GM18867 (cell line): ENCODE measurements around the gene RASGEF1C.

Source experiments
- ATAC-seq: cut with Tn5 transposase; IDR thresholded peaks from one replicate; pipeline ENCODE4 v1.9.1; 2021; ENCODE audit warnings: mild to moderate bottlenecking, moderate library complexity; ENCODE audit not compliant: unreplicated experiment

RASGEF1C gene

DNA sequence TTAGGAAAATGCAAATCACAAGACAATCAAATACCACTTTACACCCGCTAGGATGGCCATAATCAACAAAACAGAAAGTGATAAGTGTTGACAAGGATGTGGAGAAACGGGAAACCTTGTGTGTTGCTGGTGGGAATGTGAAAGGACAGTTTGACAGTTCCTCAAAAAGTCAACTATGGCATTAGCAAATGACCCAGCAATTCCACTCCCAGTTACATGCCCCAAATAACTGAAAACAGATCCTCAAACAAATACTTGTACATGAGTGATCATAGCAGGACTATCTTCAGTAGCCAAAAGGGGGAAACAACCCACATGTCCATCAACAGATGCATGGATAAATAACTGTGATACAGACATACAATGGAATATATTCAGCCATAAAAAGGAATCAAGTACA, 21.2 kb downstream of the RASGEF1C start:
- ATAC-seq, result no peak

DNA sequence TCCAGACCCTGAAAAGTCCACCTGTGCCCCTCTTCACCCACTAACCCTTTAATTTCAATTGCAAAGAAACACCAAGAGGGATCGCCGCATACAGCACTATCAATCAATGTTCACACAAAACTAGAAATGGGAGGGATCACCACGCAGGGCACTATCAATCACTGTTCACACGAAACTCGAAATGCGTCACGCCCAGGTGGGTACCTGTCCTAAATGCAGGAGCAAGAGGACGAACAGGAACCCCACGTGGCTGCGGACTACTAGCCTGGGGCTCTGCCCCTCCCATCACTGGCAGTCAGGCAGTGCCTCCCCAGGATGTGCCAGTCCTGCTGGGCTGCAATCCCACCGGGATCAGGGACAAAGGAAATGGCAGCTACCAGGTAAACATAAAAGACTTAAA, 28.2 kb downstream of the RASGEF1C start:
- no peak for ATAC-seq

DNA sequence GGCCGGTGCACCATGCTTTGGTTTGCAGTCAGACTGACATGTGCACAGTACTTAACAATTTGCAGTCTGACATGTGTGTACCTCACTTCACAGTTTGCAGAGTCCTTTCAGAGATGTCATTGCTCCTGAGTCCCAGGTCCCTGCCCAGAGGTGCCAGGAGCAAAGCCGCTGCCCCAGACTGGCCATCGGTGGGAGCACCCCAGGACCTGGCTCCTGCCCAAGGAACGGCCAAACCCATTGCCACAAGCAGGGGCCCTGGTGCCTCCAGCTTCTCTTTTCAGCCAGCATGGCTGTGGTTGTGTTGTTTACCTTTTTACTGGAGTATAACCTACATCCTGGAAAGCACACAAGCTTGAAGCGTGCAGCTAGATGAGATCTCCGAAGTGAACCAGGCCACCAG, 28.6 kb downstream of the RASGEF1C start:
- no peak for ATAC-seq

DNA sequence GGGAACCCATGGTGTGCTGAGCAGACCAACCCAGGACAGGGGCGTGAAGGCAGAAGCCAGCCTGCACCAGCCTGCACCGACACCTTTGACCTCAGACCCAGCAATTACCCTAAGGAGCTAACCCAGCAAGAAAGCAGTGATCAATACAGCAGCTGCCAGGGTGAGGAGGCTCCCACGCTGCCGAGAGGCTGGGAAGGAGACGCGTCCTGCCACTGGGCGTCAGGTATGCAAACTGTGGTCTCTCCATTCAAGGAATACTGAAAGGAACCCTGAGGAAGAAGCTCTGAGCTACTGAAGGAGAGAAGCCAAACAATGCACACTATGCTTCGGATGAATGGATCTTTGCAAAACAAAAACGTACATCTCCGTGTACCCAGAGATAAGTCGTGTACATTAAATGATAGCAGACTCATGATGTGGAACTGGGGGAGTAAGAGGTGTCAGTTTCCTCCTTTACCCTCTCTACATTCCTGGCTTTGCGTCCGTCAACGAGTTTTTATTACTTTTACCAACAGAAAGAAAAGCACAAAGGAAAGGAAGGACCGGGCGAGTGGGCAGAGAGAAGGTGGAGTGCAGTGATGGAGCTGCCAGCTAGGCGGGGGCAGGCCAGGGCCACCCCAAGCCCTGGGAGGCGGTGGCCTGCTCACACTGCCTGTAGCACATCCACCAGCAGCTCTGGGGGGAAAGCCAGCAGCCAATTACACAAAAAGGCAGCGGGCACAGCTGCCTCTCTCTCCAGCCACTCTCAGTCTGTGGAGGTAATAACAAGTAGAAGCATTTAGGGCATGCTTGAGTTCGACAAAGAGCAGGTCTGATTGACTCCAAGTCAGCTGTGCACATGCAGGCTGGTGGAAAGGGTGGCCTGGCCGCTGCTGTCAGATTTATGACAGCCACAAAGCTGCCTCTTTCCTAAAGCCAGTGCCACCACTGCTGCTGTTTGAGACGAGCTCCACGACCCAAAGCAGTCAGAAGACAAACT, 29.3 kb downstream of the RASGEF1C start:
- ATAC-seq, result no peak

DNA sequence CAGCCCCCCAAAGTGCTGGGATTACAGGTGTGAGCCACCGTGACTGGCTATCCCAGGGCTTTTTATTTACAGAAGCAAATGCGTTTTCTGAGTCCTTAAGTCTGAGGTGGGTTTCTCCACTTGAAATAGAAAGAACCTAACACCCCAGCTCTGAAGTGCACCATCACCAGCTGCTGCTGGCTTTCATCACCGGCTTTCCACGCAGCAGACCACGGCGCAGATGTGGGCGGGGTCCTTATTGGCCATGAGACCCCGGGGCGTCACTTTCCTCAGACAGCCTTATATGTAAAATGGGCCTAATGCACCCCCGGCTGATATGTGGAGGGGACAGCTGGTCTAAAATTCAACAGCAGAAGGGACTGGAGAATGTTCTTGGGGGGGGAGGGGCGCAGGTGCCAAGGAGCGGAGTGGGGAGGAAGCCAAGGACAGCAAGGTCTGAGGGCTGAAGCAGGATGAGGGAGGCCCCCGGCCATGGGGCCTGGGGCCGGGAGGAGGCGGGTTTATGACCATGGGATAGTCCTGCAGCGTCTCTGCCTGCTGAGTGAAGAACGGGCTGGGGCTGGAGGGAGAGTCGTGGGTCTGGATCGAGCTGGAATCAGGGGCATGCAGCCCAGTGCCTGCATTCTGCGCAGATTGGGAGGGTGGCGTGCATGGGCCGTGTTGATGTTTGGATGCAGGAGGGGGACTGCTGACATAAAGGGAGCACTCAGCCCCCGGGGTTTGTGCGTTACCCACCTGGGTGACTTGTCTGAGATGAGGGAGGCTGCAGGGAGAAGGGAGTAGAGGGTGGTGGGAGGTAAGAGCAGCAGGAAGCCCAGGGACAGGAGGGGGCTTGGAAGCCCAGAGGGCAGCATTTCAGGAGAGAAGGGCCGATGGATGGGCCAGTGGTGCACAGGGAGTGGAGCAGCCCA, 30.2 kb downstream of the RASGEF1C start:
- no peak for ATAC-seq

DNA sequence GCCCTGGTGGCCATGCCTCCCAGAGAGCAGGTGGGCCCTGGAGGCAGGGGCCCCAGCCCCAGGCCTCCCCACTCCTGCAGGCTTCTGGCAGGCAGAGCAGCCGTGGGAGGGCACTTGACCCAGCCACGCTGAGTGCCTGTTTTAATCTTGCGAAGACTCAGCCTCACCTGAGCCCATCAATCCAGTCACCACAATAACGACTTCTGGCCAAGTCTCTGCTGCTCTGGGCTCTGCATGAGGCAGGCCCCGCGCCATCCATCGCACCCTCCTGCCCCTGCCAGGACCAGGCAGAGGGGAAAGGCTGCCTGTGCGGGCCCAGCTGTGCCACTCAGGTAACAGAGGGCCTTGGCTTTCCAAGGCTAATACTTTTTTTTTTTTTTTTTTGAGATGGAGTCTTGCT, 32.8 kb downstream of the RASGEF1C start:
- ATAC-seq, result no peak

DNA sequence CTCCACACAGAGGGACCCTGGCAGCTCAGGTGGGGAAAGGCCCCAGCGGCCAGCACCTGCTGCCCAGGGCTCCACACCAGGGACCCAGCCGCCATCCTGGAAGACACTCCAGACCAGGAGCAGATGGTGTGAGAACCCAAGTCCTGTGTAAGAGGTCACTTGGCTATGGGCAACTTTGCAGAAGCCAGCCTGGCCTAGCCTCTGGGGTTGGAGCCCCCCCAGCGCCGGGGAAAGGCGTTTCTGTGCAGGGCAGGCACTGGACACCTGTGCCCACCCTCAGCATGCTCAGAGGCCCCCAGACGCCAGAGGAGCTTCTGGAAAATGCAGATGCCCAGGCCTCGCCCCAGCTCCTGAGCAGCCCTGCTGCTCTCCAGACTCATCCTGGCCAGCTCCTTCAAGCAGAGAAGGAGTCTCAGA, 34.0 kb downstream of the RASGEF1C start:
- ATAC-seq, result no peak

DNA sequence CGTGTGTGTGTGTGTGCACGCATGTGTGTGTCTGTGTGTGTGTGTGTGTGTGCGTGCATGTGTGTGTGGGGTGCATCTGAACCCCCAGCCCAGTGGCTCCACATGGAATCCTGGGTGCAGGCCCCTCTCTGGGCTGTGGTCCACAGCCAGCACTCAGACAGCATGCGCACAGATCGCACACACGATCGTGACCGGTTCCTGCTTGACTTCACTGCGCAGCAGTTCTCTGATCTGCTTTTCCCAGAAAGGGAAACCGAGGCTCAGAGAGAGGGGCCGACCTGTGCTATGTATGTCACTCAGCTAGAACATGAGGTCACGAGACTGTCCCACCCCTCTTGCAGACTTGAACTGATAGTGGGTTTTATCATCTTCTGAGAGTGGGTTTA, 34.4 kb downstream of the RASGEF1C start:
- no peak for ATAC-seq

DNA sequence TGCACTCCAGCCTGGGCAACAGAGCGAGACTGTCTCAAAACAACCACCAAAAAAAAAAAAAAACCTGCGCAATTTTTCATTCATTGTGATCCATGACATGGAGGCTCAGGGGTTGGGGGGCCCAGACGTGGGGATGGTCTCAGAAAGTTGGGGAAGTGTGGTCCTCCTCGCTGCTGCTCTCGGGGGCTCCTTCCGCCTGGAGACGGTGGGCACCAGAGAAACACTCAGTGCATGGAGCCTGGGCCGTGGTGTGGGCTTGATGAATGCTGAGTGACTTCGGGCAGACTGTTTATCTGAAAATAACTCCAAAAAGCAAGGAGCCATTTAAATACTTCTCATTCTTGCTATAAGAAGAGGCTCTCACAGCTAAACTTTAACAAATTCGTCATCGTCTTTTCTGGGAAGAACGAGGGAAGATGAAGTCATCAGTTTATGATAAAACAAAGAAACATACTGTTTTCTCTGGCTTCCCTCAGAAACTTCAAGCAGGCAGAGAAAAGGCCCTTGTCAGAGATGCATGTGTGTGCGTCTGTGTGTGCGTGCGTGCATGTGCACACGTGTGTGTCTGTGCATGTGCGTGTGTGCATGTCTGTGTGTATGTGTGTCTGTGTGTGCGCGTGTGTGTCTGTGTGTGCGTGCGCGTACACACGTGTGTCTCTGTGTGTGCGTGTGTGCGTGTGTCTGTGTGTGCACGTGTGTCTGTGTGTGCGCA, 35.0 kb downstream of the RASGEF1C start:
- ATAC-seq, result no peak

DNA sequence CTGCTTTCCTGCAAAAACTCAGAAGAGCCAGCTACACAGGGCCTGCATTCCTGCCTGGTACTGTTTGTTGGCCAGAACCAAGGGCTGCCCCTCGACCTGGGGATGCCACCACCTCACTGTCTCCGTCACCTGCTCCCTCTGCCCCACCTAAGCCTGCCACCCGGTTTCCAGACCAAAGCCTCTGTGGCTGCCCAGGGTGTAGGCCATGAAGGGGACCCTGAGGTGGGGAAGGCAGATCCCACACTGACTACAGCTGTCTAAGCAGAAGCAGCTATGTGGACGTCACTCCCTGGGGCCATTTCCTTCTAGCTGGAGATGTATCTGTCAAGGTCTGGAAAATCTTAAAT, 35.8 kb downstream of the RASGEF1C start:
- no peak for ATAC-seq

DNA sequence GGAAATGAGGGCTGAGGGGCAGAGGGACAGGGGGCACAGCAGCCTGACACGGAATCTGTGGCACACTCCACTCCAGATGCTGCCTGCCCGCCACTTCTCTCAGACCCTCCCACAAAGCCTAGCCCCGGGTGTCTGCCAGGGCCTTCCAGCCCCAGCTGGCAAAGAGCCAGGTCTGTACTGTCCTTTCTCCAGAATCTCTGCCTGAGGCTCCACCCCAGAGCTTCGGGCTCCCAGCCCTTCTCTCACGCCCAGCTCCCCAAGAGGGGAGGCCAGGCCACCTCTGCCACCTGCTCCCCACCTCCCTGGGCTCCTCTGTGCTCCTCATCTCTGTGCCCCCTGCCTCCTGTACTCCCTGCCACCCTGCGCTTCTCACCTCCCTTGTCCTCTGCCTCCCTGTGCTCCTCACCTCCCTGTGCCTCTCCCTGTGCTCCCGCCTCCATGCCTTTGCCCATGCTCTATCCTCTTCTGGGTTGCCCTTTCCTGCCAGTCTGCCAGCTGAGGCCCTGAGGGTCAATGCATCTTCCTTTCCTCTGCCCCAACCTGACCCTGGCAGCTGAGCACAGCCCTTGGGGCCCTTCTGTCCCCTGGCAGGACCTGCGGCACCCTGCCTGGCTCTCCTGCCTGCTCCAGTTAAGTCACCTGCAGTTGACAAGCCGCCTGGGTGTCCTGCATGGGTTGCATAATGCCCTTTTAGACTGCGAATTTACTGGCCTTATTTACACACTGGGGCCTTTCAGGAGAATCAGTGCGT, 36.4 kb downstream of the RASGEF1C start:
- no peak for ATAC-seq

DNA sequence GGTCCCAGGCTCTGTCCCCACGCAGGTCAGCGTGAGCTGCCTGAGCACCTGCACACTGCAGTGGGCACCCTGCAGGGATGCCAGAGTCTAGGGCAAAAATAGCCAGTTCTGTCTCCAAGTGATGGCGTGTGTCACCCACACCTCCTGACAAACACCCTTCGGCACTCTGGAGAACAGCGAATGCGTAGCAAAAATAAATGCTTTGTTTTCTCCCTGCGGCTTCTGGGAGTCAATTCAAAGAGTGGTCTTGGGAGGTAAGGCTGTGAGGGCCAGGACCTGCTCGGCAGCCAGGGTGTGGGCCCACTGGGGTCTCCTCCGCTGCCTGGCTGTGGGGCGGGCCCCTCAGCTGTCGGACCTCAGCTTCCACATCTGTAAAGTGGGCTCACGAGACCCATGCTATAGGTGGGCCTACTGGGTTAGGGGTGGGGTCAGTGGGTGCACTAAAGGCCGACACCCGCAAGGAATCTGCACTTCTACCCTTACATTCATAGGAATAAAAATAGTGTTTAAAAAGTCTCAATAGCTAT, 37.4 kb downstream of the RASGEF1C start:
- no peak for ATAC-seq

DNA sequence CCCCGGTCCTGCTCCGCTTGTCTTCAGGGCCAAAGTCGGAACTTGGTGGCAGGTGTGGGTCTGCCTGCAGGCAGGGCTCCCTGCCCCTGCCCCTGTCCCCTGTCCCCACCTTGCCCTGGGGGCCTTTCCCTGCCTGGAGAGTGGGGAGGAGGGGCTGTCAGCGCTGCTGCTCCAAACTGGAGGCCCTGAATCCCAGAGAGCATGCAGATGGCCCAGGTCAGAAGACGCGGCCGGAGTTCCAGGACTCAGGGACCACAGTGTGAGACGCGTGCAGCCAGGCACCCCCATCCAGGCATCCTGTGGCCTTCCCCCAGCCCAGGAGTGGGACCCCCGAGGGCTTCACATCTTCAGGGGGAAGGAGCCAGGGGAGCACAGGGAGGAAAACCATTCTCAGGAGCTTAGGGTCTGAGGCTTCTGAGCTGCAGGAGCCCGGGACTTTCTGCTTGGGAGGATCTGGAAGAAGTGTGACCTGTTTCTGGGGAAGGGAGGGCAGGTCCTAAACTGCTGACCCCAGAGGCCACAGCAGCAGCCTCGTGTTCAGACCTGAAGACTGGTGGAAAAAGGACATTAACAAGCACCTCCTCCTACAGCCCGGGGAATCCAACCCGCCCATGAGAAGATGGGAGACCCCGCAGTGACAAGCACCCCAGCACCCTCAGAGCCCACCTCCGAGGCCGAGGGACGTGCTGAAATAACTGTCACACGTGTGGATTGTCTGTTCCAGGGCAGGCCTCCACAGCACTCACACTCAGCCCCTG, 38.0 kb downstream of the RASGEF1C start:
- ATAC-seq, result no peak

DNA sequence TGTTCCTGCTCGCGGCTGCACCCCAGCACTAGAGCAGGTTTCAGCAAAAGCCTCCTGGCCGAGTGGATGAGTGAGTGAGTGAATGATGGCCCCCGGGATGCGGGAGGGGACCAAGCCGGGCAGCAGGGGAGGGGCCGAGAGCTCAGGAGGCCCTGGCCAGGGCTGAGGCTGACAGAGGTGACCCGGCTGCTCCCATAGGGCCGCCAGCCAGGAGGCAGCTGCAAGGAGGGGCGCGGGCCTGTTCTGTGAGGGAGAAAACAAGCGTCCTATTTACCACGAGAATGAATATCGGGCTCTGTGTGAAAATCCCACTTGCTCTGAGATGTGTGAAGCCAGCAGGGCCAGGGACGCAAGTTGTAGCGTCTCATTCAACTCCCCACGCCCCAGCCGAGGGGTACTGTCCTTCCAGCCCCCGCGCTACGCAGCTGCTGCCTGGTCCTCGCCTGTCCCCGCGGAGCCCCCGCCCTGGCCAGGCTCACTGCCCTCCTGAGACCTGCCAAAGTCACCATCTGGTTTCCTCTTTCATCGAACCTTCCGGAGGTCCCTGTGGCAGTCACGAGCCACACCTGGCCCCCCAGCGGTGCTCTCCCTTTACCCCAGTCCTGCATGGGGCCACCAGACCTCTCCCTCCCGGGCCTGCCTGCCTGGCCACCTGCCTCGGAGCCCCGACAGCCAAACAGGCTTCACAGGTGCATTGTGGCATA, 38.8 kb downstream of the RASGEF1C start:
- ATAC-seq, result no peak

DNA sequence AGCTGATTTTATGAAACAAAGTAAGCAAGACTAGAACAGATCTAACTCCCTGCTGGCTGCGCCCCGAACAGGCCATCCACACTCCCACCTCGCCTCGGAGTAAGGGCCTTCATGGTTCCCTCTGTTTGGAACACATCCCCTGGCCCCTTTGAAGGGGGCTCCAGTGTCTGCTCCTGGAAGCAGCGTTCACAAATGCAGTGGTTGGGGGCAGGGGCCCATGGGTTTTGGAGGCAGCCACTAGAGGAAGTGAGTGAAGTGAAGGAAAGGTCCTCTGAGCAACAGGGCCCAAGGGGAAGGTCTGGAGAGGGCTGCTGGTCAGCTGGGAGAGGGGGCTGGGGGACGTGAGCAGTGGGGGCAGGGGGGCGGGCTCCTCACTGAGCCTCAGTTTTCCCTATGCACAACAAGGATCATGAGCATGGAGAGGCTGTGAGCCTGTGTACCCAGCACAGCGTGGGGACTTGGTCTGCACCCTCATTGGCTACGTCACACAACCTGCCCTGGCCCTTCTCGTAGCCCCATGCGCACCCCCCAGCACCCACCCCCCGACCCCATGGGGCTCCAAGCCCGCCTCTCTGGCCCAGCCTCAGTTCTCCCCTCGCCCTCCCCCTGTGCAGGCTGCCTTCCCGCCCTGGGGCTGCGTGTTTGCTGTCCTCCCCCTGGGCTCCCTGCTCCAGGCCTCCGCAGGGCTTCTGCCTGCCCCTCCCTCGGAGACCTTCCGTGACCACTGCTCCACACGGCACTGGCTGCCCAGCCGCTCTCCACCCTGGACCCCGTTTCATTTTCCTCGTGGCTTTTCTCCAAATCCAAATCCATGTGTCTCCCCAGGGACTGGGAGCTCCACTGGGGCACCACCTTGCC, 39.5 kb downstream of the RASGEF1C start:
- no peak for ATAC-seq

DNA sequence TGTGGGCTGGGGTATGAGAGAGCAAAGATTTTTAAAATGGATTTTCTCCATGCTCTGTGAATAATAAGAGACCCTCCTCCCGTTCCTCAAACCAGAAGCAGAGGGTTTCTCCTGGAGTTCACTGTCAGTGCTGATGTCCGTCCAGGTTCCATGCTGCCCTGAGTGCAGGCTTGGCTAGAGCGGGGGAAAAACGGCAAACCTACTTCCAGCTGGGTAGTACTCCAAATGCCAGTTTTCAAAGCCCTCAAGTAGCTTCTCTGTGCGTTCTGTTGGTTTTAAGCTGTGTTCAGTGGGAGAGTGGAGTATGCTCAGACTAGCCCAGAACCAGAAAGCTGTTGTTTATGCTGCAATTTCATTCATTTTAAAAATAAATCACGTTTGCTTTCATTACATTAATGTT, 40.3 kb downstream of the RASGEF1C start:
- no peak for ATAC-seq

DNA sequence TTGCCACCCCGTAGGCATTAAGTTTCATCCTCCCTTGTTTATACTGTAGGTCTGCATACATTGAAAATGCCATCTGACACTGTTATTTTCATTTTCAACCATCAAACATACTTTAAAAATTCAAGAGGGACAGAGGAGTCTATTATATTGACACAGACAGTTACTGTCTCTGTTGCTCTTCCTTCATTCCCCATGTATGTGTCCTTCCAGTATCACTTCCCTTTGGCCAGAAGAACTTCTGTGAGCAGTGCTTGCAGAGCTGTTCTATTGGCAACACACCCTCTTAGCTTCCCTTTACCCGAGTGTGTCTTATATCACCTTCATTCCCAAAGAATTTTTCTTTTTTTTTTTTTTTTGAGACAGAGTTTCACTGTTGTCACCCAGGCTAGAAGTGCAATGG, 42.8 kb downstream of the RASGEF1C start:
- ATAC-seq, result no peak

DNA sequence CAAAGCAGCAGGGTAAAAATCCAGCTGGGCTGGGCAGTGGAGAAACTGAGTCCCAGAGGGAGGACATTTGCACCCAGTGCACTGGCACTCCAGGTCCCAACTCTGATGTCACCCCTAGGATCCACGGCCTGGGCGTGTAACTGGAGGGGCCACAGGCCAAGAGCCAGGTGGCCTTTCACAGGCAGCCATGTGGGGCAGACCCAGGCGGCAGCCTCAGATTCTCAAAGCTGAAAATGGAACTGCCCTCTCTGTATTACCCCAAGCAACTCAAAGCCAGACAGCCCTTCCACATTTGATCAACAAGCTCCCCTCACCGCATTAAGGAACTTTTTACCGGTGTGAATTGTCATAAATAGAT, 46.7 kb downstream of the RASGEF1C start:
- no peak for ATAC-seq
